ENCODE results near the gene FA2H.
"Not testable (repeated sequence)": the region's sequence is repeated elsewhere in the genome, so short reads cannot be mapped to it uniquely, and the experiment has no call there.

The FA2H gene

GRCh38 chr16:74774223-74775139, at the start of gene FA2H:
TSS of gene FA2H (minus strand) at chr16:74774820. CDS start at chr16:74774755, 65 bp downstream.
- DNase-seq (ENCODE audit: low read depth in 2 of 2): peak; percentile 23 to 47

GRCh38 chr16:74817851-74818250, 43.2 kb upstream of the FA2H start:
- DNase-seq (ENCODE audit: low read depth in 2 of 2): no peak

GRCh38 chr16:74813109-74813641, 38.6 kb upstream of the FA2H start:
- DNase-seq (ENCODE audit: low read depth in 2 of 2): peak; percentile 51 to 66

GRCh38 chr16:74811911-74812310, 37.3 kb upstream of the FA2H start:
- DNase-seq (ENCODE audit: low read depth in 2 of 2): no peak

GRCh38 chr16:74811216-74811615, 36.6 kb upstream of the FA2H start:
- DNase-seq (ENCODE audit: low read depth in 2 of 2): not testable (repeated sequence)

GRCh38 chr16:74807052-74807646, 32.5 kb upstream of the FA2H start:
- no peak for DNase-seq (ENCODE audit: low read depth in 2 of 2)

- DNase-seq (ENCODE audit: low read depth in 2 of 2): no peak
Observed at GRCh38 chr16:74800216-74800871, 25.7 kb upstream of the FA2H start.

GRCh38 chr16:74797414-74797813, 22.8 kb upstream of the FA2H start:
- DNase-seq (ENCODE audit: low read depth in 2 of 2): no peak

GRCh38 chr16:74795104-74795503, 20.5 kb upstream of the FA2H start:
- no peak for DNase-seq (ENCODE audit: low read depth in 2 of 2)

GRCh38 chr16:74794668-74795067, 20.0 kb upstream of the FA2H start:
- DNase-seq (ENCODE audit: low read depth in 2 of 2): no peak

GRCh38 chr16:74793571-74793970, 19.0 kb upstream of the FA2H start:
- DNase-seq (ENCODE audit: low read depth in 2 of 2): no peak

GRCh38 chr16:74792225-74792624, 17.6 kb upstream of the FA2H start:
- no peak for DNase-seq (ENCODE audit: low read depth in 2 of 2)

GRCh38 chr16:74791749-74792148, 17.1 kb upstream of the FA2H start:
- not testable (repeated sequence) for DNase-seq (ENCODE audit: low read depth in 2 of 2)

GRCh38 chr16:74788108-74788507, 13.5 kb upstream of the FA2H start:
- no peak for DNase-seq (ENCODE audit: low read depth in 2 of 2)

GRCh38 chr16:74785031-74785430, 10.4 kb upstream of the FA2H start:
- DNase-seq (ENCODE audit: low read depth in 2 of 2): no peak

- DNase-seq (ENCODE audit: low read depth in 2 of 2): no peak
Observed at GRCh38 chr16:74778646-74779045, 4.0 kb upstream of the FA2H start.

GRCh38 chr16:74776926-74777325, 2.3 kb upstream of the FA2H start:
- no peak for DNase-seq (ENCODE audit: low read depth in 2 of 2)

GRCh38 chr16:74775255-74775654, 635 bp upstream of the FA2H start:
- DNase-seq (ENCODE audit: low read depth in 2 of 2): no peak

GRCh38 chr16:74773446-74774222, 986 bp downstream of the FA2H start:
- no peak for DNase-seq (ENCODE audit: low read depth in 2 of 2)

GRCh38 chr16:74771656-74772315, 2.8 kb downstream of the FA2H start:
- DNase-seq (ENCODE audit: low read depth in 2 of 2): no peak

Measured in activated CD4-positive, alpha-beta T cell treated with anti-CD3 and anti-CD28 coated beads for 24 hours (primary cell).